ENCODE data around the gene NPHP1.

NPHP1 gene

GRCh38 chr2:110149330-110150220 lies 55.2 kb downstream of the NPHP1 start:
- Histone ChIP-seq H3K27me3 (replicated peaks; ENCODE audit: control insufficient read depth, insufficient read depth, low read length) (no peaks in the 10 kb centered on the region), H3K4me3 (replicated peaks; ENCODE audit: low read depth, low read length) (no peak overlapping the region), H3K36me3 (ENCODE audit: control insufficient read depth, insufficient read depth, low read length) (no peaks in the 10 kb centered on the region)
- DNase-seq (ENCODE audit: extremely low read depth, insufficient read length) = no peak
- TF ChIP-seq CTCF (IDR thresholded peaks at IDR 0.05; ENCODE audit: insufficient read depth, low read length, poor library complexity, severe bottlenecking) = no peak

- DNase-seq (ENCODE audit: extremely low read depth, insufficient read length) = no peak
- Histone ChIP-seq H3K27me3 (replicated peaks; ENCODE audit: control insufficient read depth, insufficient read depth, low read length) (no peaks in the 10 kb centered on the region), H3K36me3 (ENCODE audit: control insufficient read depth, insufficient read depth, low read length) (no peaks in the 10 kb centered on the region), H3K4me3 (replicated peaks; ENCODE audit: low read depth, low read length) (no peak overlapping the region)
- no peak for TF ChIP-seq CTCF (IDR thresholded peaks at IDR 0.05; ENCODE audit: insufficient read depth, low read length, poor library complexity, severe bottlenecking)
These were observed 57.9 kb downstream of the NPHP1 start for GRCh38 chr2:110146945-110147332.

- no peak overlapping the region for H3K4me3 ChIP-seq (replicated peaks; ENCODE audit: low read depth, low read length)
These were observed 58.4 kb downstream of the NPHP1 start for GRCh38 chr2:110146183-110146944.

GRCh38 chr2:110143982-110144381 lies 60.8 kb downstream of the NPHP1 start:
- DNase-seq (ENCODE audit: extremely low read depth, insufficient read length) = peak; percentile 2
- Histone ChIP-seq H3K36me3 (ENCODE audit: control insufficient read depth, insufficient read depth, low read length) (no peaks in the 10 kb centered on the region), H3K27me3 (replicated peaks; ENCODE audit: control insufficient read depth, insufficient read depth, low read length) (no peaks in the 10 kb centered on the region), H3K4me3 (replicated peaks; ENCODE audit: low read depth, low read length) (no peak overlapping the region)
- no peak for TF ChIP-seq CTCF (IDR thresholded peaks at IDR 0.05; ENCODE audit: insufficient read depth, low read length, poor library complexity, severe bottlenecking)

More at GRCh38 chr2:110146183-110146944, 58.4 kb downstream of the NPHP1 start:
- no peaks in the 10 kb centered on the region for H3K36me3 ChIP-seq (ENCODE audit: control insufficient read depth, insufficient read depth, low read length)
- no peak for DNase-seq (ENCODE audit: extremely low read depth, insufficient read length)
- TF ChIP-seq CTCF (IDR thresholded peaks at IDR 0.05; ENCODE audit: insufficient read depth, low read length, poor library complexity, severe bottlenecking) = no peak
- no peaks in the 10 kb centered on the region for H3K27me3 ChIP-seq (replicated peaks; ENCODE audit: control insufficient read depth, insufficient read depth, low read length)

GRCh38 chr2:110140401-110140800 lies 64.4 kb downstream of the NPHP1 start:
- Histone ChIP-seq H3K27me3 (replicated peaks; ENCODE audit: control insufficient read depth, insufficient read depth, low read length) (no peaks in the 10 kb centered on the region), H3K4me3 (replicated peaks; ENCODE audit: low read depth, low read length) (no peak overlapping the region), H3K36me3 (ENCODE audit: control insufficient read depth, insufficient read depth, low read length) (no peaks in the 10 kb centered on the region)
- TF ChIP-seq CTCF (IDR thresholded peaks at IDR 0.05; ENCODE audit: insufficient read depth, low read length, poor library complexity, severe bottlenecking) = no peak
- no peak for DNase-seq (ENCODE audit: extremely low read depth, insufficient read length)

Measured in GM06990 (cell line).